GM19035 (cell line): Measurements from ENCODE around the gene TCHHL1.

ENCODE experiments used
- ATAC-seq: cut with Tn5 transposase; IDR thresholded peaks from one replicate; pipeline ENCODE4 v1.9.1; 2021; ENCODE audit not compliant: unreplicated experiment

The TCHHL1 gene

GRCh38 chr1:152089014-152089674, at the start of gene TCHHL1:
Gene TCHHL1, minus strand, starts transcription at chr1:152089064. Its CDS starts 921 bp downstream, at chr1:152088143.
- ATAC-seq, result no peak

DNA sequence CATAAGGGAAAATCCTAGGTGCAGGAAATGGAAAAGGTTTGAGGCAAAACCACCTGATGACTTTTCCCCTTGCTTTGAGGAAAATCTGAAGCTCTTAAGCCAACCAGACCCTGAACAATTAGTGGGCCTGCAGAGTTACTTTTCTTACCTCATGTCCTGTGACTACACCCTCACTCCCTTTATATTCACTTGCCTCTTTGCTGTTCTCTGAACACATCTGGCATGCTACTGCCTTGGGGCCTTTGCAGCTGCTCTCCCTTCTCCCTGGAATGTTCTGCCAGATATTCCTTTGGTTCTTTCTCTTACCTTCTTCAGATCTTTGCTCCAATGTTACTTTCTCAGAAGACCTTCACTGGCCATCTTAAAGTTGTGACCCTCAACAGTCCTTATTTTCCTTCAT, 48.4 kb upstream of the TCHHL1 start:
- no peak for ATAC-seq

DNA sequence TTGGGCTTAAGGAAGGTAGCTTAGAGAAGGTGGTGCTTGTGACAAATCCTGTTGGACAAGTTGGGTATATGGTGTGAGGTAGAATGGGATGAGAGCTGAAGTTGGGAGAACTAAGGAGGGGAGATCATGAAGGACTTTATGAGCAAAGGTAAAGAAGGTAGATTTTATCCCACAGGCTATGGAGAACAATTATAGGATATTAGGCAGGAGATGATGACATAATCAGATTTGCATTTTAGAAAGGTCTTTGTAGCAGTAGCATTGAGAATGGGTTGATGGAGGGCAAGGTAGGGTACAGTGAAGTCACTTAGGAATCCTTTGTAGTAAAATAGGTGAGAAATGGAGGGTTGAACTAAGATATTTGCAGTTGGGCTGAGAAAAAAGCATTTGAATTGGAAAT, 41.3 kb upstream of the TCHHL1 start:
- ATAC-seq, result no peak

GRCh38 chr1:152127673-152128072, 38.8 kb upstream of the TCHHL1 start:
- ATAC-seq, result no peak

DNA sequence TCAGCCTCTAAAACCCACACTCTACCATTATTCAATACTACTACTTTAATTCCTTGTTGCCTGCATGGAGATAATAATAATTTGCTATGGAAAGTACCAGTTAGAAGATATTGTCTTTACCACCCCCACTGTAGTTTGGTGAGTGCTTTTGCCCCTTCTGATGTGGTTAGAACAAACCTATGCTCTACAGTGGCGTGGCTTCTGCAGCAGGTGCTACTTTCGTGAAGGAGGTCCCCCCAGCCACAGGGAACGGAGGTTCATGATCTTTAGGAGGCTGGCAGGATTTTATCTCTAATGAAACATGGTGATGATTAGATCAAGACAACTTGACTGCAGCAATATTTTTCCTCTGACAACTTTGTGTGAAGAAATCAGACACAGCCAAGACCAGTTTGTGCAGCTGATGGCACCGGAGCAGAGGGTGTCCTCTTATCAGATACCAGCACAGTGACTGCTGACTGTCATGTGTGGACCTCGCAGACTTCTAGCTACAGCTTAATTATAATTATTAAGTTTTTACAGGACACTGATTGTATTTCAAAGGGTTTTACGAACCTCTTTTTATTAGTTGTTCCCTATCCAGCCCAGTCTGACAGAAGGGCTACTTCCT, 37.1 kb upstream of the TCHHL1 start:
- no peak for ATAC-seq

GRCh38 chr1:152118915-152119314, 30.1 kb upstream of the TCHHL1 start:
- no peak for ATAC-seq

DNA sequence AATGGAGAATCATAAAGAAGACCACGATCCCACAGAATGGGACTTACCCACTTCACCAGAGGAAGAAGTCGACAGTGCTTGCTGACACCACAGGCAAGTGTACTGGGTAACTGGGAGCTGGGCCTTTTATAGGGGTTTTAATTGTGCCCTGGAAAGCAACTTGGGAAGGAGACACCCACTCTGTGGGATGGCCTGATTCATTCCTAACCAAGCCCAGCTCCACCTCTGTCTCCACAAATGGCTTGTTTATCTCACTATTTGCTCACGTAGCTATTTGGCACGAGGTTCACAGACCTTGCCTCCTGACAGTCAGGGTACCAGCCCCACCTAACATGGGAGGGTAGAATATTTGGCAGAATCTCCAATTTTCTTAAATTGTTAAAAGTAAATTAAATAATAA, 26.5 kb upstream of the TCHHL1 start, which contains the start of gene TCHH:
TSS of gene TCHH (minus strand) at position 101 of the 400 bp plus-strand sequence. CDS start 1,364 bp downstream, outside the sequence.
- ATAC-seq, result no peak

DNA sequence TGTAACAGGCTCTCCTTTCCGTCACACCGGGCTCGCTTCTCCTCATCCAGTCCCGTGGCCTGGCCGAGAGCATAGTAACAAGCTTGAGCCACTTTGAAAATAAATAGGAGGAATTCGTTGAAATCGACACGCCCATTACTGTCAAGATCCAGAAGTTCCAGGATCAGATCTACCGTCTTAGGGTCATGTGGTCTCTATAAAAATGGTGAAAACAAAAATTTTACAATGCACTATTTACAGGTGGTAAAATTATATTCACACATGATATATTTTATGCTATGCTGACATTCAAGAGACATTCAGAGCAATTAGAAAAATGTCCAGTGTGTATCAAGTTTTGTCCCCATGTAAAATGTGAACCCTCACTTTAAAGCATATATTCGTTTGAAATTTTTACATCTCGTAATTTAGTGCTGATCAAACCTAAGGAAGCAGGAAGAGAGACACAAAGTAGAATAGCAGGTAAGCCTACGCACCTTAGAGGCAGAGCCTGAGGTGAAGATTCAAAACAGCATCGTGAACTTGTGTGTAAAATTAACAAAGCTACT, 24.1 kb upstream of the TCHHL1 start:
- no peak for ATAC-seq

DNA sequence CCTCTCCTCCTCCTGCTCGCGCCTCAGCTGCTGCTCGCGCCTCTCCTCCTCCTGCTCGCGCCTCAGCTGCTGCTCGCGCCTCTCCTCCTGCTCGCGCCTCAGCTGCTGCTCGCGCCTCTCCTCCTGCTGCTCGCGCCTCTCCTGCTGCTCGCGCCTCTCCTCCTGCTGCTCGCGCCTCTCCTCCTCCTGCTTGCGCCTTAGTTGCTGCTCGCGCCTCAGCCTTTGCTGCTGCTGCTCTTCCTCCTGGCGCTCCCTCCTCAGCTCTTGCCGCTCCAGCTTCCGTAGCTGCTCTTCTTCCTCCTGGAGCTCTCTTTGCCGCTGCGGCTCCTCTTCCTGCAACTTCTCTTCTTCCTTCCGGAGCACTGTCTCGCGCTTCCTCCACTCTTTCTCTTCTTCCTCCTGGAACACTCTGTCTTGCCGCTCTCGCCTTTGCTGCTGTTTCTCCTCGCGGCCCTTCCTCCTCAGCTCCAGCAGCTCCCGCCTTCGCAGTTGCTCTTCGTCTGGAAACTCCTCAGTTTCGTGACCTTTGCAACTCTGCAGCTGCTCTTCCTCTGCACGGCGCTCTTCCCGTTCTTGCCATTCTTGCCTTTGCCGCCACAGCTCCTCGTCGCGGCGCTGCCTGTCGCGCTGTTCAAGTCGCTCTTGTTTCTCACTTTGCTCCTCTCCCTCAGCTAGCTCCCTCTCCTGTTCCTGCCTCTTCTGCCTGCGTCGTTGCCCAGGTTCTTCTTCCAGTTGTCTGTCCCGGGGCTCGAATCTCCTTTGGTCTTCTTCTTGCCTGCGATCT, 23.4 kb upstream of the TCHHL1 start:
- no peak for ATAC-seq

- ATAC-seq, result no peak
Measured at GRCh38 chr1:152111515-152111968, 22.7 kb upstream of the TCHHL1 start.

DNA sequence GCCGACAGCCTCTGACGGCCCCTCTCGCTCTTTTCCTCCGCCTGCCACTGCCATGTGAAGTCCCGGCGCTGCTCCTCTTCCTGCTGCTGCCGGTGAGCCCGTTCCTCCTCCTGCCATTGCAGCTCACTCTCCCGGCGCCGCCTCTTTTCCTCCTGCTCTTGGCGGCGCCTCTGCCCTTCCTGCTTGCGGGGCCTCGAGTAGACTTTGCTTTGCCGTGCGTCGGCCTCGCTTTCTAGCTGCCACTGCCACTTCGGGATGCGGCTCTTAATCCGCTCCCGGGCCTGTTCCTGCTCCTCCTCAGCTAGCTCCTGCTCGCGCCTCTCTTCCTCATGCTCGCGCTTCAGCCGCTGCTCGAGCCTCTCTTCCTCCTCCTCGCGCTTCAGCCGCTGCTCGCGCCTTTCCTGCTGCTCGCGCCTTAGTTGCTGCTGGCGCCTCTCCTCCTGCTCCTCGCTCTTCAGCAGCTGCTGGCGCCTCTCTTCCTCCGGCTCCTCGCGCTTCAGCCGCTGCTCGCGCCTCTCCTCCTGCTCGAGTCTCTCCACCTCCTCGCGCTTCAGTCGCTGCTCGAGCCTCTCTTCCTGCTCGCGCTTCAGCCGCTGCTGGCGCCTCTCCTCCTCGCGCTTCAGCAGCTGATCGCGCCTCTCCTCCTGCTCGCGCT, 22.1 kb upstream of the TCHHL1 start:
- ATAC-seq, result no peak

- no peak for ATAC-seq
Measured at GRCh38 chr1:152110365-152110859, 21.5 kb upstream of the TCHHL1 start.

DNA sequence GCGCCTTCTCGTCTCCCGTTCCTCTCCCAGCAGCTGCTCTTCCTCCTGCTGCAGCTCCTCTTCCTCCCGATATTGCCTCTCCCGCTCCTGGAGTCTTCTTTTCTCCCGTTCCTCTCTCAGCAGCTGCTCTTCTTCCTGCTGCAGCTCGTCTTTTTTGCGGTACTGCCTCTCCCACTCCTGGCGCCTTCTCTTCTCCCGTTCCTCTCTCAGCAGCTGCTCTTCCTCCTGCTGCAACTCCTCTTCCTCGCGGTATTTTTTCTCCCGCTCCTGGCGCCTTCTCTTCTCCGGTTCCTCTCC, 21.1 kb upstream of the TCHHL1 start:
- ATAC-seq, result no peak

GRCh38 chr1:152109231-152109997, 20.6 kb upstream of the TCHHL1 start:
- ATAC-seq, result no peak

GRCh38 chr1:152108882-152109222, 20.0 kb upstream of the TCHHL1 start:
- no peak for ATAC-seq

DNA sequence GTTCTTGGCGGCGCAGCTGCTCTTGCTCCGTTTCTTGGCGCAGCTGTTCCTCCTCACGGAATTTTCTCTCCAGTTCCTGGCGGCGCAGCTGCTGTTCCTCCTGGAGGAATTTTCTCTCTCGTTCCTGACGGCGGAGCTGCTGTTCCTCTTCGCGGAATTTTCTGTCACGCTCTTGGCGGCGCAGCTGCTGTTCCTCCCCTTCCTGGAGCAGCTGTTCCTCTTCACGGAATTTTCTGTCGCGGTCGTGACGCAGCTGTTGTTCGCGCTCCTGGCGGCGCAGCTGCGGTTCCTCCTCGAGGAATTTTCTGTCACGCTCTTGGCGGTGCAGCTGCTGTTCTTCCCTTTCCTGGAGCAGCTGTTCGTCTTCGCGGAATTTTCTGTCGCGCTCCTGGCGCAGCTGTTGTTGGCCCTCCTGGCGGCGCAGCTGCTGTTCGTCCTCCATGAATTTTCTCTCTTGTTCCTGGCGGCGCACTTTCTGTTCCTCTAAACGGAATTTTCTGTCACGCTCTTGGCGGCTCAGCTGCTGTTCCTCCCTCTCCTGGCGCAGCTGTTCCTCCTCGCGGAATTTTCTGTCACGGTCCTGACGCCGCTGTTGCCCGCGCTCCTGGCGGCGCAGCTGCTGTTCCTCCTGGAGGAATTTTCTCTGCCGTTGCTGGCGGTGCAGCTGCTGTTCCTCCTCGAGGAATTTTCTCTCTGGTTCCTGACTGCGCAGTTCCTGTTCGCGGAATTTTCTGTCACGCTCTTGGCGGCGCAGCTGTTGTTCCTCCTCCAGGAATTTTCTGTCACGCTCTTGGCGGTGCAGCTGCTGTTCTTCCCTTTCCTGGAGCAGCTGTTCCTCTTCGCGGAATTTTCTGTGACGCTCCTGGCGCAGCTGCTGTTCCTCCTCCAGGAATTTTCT, 19.4 kb upstream of the TCHHL1 start:
- no peak for ATAC-seq

GRCh38 chr1:152107031-152107983, 18.4 kb upstream of the TCHHL1 start:
- no peak for ATAC-seq

GRCh38 chr1:152104854-152105253, 16.0 kb upstream of the TCHHL1 start:
- ATAC-seq, result no peak
